NCI-H1930 (cell line): ENCODE results near the gene SLC1A2.

Source experiments
- DNase-seq, 2 experiments: peaks; one replicate each; lab custom pipeline; 2025; lab: John Stamatoyannopoulos, UW

Gene SLC1A2

GRCh38 chr11:35348898-35349687 is 70.3 kb downstream of the SLC1A2 start:
- no peak for DNase-seq

- no peak for DNase-seq
Observed at GRCh38 chr11:35347921-35348331, 71.4 kb downstream of the SLC1A2 start.

- no peak for DNase-seq
Observed at GRCh38 chr11:35347173-35347878, 72.0 kb downstream of the SLC1A2 start.

GRCh38 chr11:35346472-35347156 is 72.7 kb downstream of the SLC1A2 start:
- no peak for DNase-seq

- DNase-seq: no peak
Observed at GRCh38 chr11:35344681-35345574, 74.4 kb downstream of the SLC1A2 start.

GRCh38 chr11:35343033-35343598 is 76.2 kb downstream of the SLC1A2 start:
- no peak for DNase-seq

- no peak for DNase-seq
Observed at GRCh38 chr11:35340715-35341114, 78.6 kb downstream of the SLC1A2 start.

- DNase-seq: no peak
Observed at GRCh38 chr11:35340071-35340470, 79.3 kb downstream of the SLC1A2 start.

- DNase-seq: no peak
Observed at GRCh38 chr11:35338921-35339320, 80.4 kb downstream of the SLC1A2 start.

GRCh38 chr11:35337914-35338305 is 81.4 kb downstream of the SLC1A2 start:
- no peak for DNase-seq

GRCh38 chr11:35337136-35337913 is 82.0 kb downstream of the SLC1A2 start:
- no peak for DNase-seq

GRCh38 chr11:35336726-35337125 is 82.6 kb downstream of the SLC1A2 start:
- DNase-seq: no peak

GRCh38 chr11:35335226-35335625 is 84.1 kb downstream of the SLC1A2 start:
- no peak for DNase-seq

GRCh38 chr11:35334385-35335090 is 84.8 kb downstream of the SLC1A2 start:
- DNase-seq: no peak

- DNase-seq: no peak
Observed at GRCh38 chr11:35332524-35332923, 86.8 kb downstream of the SLC1A2 start.

GRCh38 chr11:35330931-35331330 is 88.4 kb downstream of the SLC1A2 start:
- no peak for DNase-seq

- no peak for DNase-seq
Observed at GRCh38 chr11:35330156-35330889, 89.0 kb downstream of the SLC1A2 start.

GRCh38 chr11:35327829-35328228 is 91.5 kb downstream of the SLC1A2 start:
- no peak for DNase-seq

- no peak for DNase-seq
Observed at GRCh38 chr11:35326266-35326879, 93.0 kb downstream of the SLC1A2 start.
